ENCODE data around the gene PHYH.
"Not testable (repeated sequence)": the region's sequence is repeated elsewhere in the genome, so short reads cannot be mapped to it uniquely, and the experiment has no call there.

The PHYH gene

DNA sequence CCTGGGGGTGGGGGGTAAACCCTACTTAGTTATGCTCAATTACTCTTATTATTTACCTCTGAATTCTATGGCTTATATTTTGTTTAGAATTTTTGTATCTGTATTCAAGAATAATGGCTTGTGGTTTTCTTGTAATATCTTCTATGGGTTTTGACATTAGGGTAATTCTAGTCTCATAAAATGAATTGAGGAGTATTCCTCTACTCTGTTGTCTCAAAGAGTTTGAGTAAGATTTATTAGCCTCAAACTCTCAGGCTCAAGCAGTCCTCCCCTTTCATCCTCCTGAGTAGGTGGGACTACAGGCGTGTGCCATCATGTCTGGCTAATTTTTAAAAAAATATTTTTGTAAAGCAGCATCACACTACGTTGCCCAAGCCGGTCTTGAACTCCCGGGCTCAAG is 46.1 kb downstream of the PHYH start:
- no peak overlapping the region for H3K4me3 ChIP-seq (ENCODE audit: low read depth, low read length, poor library complexity, severe bottlenecking)
- H3K27ac ChIP-seq (ENCODE audit: low read depth, low read length, poor library complexity, severe bottlenecking), result no peak overlapping the region
- H3K4me1 ChIP-seq (ENCODE audit: insufficient read depth, low read length, severe bottlenecking), result no peaks in the 10 kb centered on the region
- no peak overlapping the region for H2AFZ ChIP-seq (ENCODE audit: low read length)
- H3K9ac ChIP-seq (ENCODE audit: low read length), result no peak overlapping the region
- no peaks in the 10 kb centered on the region for H4K20me1 ChIP-seq (ENCODE audit: insufficient read depth, low read length)
- no peaks in the 10 kb centered on the region for H3K79me2 ChIP-seq (ENCODE audit: insufficient read depth, low read length)
- H3K9me3 ChIP-seq (ENCODE audit: low read length), result no peaks in the 10 kb centered on the region
- no peaks in the 10 kb centered on the region for H3K9me2 ChIP-seq (ENCODE audit: low read depth, low read length)
- no peaks in the 10 kb centered on the region for H3K36me3 ChIP-seq (ENCODE audit: insufficient read depth, low read length)
- H3K27me3 ChIP-seq (ENCODE audit: insufficient read depth, low read length), result peaks cover 3% of the 10 kb centered on the region; the same call in 1 of the 2 replicates
- TF ChIP-seq EZH2 (IDR thresholded peaks at IDR 0.05; ENCODE audit: borderline replicate concordance, low read length), result no peak
- TF ChIP-seq, protein P1, sequence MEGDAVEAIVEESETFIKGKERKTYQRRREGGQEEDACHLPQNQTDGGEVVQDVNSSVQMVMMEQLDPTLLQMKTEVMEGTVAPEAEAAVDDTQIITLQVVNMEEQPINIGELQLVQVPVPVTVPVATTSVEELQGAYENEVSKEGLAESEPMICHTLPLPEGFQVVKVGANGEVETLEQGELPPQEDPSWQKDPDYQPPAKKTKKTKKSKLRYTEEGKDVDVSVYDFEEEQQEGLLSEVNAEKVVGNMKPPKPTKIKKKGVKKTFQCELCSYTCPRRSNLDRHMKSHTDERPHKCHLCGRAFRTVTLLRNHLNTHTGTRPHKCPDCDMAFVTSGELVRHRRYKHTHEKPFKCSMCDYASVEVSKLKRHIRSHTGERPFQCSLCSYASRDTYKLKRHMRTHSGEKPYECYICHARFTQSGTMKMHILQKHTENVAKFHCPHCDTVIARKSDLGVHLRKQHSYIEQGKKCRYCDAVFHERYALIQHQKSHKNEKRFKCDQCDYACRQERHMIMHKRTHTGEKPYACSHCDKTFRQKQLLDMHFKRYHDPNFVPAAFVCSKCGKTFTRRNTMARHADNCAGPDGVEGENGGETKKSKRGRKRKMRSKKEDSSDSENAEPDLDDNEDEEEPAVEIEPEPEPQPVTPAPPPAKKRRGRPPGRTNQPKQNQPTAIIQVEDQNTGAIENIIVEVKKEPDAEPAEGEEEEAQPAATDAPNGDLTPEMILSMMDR (IDR thresholded peaks at IDR 0.05; ENCODE audit: low read length), result no peak
- H3K4me2 ChIP-seq (ENCODE audit: low read length), result no peak overlapping the region
- H3F3A ChIP-seq (ENCODE audit: insufficient read depth, low read length), result no peaks in the 10 kb centered on the region

DNA sequence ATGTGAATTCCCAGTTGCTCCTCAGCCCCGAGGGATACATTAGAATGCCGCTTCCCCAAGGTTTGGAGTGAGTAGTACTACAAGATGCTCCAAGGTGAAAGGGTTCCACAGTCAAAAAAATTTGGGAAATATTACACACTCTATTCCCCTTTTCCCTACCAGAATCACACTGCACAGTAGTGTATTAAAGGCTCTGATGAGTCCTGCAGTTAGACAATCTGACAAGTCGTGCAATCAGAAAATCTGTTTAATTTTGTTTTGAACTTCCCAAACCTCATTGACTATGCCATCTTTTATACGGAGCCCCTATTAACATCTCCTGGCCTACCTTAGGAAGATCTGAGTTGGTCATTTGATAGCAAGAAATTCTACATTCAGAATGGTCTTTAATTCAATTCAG is 52.1 kb downstream of the PHYH start:
- Histone ChIP-seq H2AFZ (ENCODE audit: low read length) (no peak overlapping the region), H3K4me2 (ENCODE audit: low read length) (no peak overlapping the region), H3K9ac (ENCODE audit: low read length) (no peak overlapping the region), H3K36me3 (ENCODE audit: insufficient read depth, low read length) (no peaks in the 10 kb centered on the region), H3F3A (ENCODE audit: insufficient read depth, low read length) (no peaks in the 10 kb centered on the region), H3K79me2 (ENCODE audit: insufficient read depth, low read length) (no peaks in the 10 kb centered on the region), H4K20me1 (ENCODE audit: insufficient read depth, low read length) (no peaks in the 10 kb centered on the region), H3K27ac (ENCODE audit: low read depth, low read length, poor library complexity, severe bottlenecking) (no peak overlapping the region), H3K4me1 (ENCODE audit: insufficient read depth, low read length, severe bottlenecking) (no peaks in the 10 kb centered on the region), H3K27me3 (ENCODE audit: insufficient read depth, low read length) (peaks cover 3% of the 10 kb centered on the region; the same call in 1 of the 2 replicates), H3K4me3 (ENCODE audit: low read depth, low read length, poor library complexity, severe bottlenecking) (no peak overlapping the region), H3K9me3 (ENCODE audit: low read length) (no peaks in the 10 kb centered on the region), H3K9me2 (ENCODE audit: low read depth, low read length) (no peaks in the 10 kb centered on the region)
- TF ChIP-seq EZH2 (IDR thresholded peaks at IDR 0.05; ENCODE audit: borderline replicate concordance, low read length), result no peak
- TF ChIP-seq, protein P1 (IDR thresholded peaks at IDR 0.05; ENCODE audit: low read length), result no peak

DNA sequence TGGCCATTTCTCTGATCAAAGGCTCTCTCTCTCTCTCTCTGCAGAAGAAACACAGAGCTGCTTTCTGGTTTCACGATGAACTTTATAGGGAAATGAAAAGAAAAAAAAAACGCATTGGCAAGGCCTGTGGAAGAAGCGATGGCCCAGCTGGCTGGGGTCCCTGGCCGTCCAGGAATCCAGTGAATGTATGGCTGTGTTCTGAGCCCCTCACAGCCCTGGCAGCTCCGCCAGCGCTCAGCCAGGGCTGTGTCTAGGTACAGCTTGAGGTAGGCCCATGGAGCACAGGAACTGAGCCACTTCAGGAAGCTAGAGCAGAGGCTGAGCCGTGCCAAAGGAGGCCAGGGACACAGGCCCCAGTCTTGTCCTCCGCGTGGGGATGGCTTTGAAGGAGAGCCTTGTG is 52.6 kb downstream of the PHYH start:
- Histone ChIP-seq H3K9me2 (ENCODE audit: low read depth, low read length) (no peaks in the 10 kb centered on the region), H3K9ac (ENCODE audit: low read length) (no peak overlapping the region), H2AFZ (ENCODE audit: low read length) (no peak overlapping the region), H3K27ac (ENCODE audit: low read depth, low read length, poor library complexity, severe bottlenecking) (no peak overlapping the region), H3F3A (ENCODE audit: insufficient read depth, low read length) (no peaks in the 10 kb centered on the region), H3K27me3 (ENCODE audit: insufficient read depth, low read length) (peaks cover 3% of the 10 kb centered on the region; the same call in 1 of the 2 replicates), H4K20me1 (ENCODE audit: insufficient read depth, low read length) (no peaks in the 10 kb centered on the region), H3K36me3 (ENCODE audit: insufficient read depth, low read length) (no peaks in the 10 kb centered on the region), H3K79me2 (ENCODE audit: insufficient read depth, low read length) (no peaks in the 10 kb centered on the region), H3K4me2 (ENCODE audit: low read length) (no peak overlapping the region), H3K4me3 (ENCODE audit: low read depth, low read length, poor library complexity, severe bottlenecking) (no peak overlapping the region), H3K9me3 (ENCODE audit: low read length) (no peaks in the 10 kb centered on the region), H3K4me1 (ENCODE audit: insufficient read depth, low read length, severe bottlenecking) (no peaks in the 10 kb centered on the region)
- TF ChIP-seq EZH2 (IDR thresholded peaks at IDR 0.05; ENCODE audit: borderline replicate concordance, low read length), result no peak
- TF ChIP-seq, protein P1 (IDR thresholded peaks at IDR 0.05; ENCODE audit: low read length), result no peak

DNA sequence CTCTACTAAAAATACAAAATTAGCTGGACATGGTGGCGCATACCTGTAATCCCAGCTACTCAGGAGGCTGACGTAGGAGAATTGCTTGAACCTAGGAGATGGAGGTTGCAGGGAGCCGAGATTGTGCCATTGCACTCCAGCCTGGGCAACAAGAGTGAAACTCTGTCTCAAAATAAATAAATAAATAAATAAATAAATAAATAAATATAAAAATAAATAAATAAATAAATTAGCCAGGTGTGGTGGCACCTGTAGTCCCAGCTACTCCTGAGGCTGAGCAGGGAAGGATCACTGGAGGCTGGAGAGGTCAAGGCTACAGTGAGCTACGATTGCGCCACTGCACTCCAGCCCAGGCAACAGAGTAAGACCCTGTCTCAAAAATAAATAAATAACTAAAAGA is 57.6 kb downstream of the PHYH start:
- not testable (repeated sequence) for H3K27me3 ChIP-seq (ENCODE audit: insufficient read depth, low read length); H3K4me3 ChIP-seq (ENCODE audit: low read depth, low read length, poor library complexity, severe bottlenecking); H3K4me1 ChIP-seq (ENCODE audit: insufficient read depth, low read length, severe bottlenecking); H3K79me2 ChIP-seq (ENCODE audit: insufficient read depth, low read length); H3K9ac ChIP-seq (ENCODE audit: low read length); H2AFZ ChIP-seq (ENCODE audit: low read length); H4K20me1 ChIP-seq (ENCODE audit: insufficient read depth, low read length); H3K9me3 ChIP-seq (ENCODE audit: low read length); H3F3A ChIP-seq (ENCODE audit: insufficient read depth, low read length); H3K9me2 ChIP-seq (ENCODE audit: low read depth, low read length); H3K4me2 ChIP-seq (ENCODE audit: low read length); H3K27ac ChIP-seq (ENCODE audit: low read depth, low read length, poor library complexity, severe bottlenecking); H3K36me3 ChIP-seq (ENCODE audit: insufficient read depth, low read length)
